Epithelial cell of proximal tubule (primary cell): Measurements from ENCODE around the gene MYH10. TPM values are rescaled to one million over a fixed set of nuclear protein-coding genes. Genes with fewer than 3 reads are reported as not detected.

Experiments
- DNase-seq: peaks from one replicate; pipeline ENCODE4 v3.0.0-alpha.2; 2011; ENCODE audit warnings: low read depth
- H3K4me3 ChIP-seq: 2 replicates; pipeline ENCODE4 v1.5.1; 2011; ENCODE audit warnings: low read depth, mild to moderate bottlenecking, low read length
- total RNA-seq: library from RNA; depleted of rRNA; stranded (reverse); fragments of >200 nt; gene quantifications from 2 replicates; pipeline ENCODE4 v1.2.3, GENCODE V29; 2015
- TF ChIP-seq, protein P1 (sequence below): conservative IDR thresholded peaks from 2 replicates; pipeline ENCODE4 v1.5.1; 2012; ENCODE audit warnings: low read depth, mild to moderate bottlenecking, low read length

MYH10 gene
- total RNA-seq, 1 donor from 2014 or later: 71.1 TPM

DNA sequence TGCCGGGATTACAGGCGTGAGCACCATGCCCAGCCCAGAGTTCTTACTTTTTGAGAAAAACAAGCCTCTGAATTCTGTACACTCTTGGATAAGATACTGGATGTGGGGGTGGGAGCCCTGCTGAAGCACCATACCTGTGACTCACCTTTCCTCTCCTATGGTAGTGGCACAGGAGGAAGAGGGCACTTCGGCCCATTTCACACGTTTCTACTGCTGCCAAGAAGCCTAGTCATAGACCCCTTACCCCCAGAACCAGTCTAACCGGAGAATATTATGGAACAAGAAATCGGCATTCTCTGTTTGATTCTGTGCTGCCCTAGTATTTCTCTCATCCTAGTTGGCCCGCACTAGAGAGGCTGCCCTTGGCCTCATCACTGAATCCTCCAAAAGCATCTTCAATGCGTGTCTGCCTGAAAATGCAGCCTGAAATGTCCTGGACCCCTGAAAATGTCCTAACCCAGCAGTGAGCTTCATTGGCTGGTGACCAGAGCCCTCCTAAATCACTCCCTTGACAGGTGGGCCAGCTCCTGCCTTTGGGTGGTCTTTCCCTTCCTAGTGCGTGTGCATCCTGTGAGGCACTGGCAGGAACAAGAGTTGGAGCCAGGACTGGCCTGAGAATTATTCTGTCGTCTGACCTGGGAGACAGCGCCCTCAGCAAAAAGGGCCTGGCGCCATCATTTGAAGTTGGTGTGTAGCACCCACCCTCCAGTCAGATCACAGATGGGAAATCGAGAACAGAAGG, 156.9 kb downstream of the MYH10 start:
- TF ChIP-seq, protein P1, sequence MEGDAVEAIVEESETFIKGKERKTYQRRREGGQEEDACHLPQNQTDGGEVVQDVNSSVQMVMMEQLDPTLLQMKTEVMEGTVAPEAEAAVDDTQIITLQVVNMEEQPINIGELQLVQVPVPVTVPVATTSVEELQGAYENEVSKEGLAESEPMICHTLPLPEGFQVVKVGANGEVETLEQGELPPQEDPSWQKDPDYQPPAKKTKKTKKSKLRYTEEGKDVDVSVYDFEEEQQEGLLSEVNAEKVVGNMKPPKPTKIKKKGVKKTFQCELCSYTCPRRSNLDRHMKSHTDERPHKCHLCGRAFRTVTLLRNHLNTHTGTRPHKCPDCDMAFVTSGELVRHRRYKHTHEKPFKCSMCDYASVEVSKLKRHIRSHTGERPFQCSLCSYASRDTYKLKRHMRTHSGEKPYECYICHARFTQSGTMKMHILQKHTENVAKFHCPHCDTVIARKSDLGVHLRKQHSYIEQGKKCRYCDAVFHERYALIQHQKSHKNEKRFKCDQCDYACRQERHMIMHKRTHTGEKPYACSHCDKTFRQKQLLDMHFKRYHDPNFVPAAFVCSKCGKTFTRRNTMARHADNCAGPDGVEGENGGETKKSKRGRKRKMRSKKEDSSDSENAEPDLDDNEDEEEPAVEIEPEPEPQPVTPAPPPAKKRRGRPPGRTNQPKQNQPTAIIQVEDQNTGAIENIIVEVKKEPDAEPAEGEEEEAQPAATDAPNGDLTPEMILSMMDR: no peak
- H3K4me3 ChIP-seq: no peak overlapping the region
- no peak for DNase-seq

DNA sequence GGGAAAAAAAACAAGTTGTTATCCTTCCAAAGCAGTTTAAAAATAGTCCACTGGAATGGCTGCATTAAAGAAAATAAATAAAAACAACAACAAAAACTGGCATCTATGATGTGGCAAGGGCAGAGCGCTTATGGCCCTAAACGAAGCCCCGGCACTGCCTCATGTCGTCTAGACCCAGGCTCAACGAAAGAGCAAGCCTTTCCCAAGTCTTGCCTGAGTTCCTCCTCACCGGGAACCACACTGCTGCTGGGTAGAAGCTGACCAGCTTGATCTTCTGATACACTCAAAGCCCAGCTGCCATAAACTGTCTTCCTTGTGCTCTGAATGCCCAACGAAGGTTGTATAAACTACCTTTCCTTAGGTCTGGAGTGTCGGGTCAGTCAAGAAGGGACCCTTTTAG, 157.9 kb downstream of the MYH10 start:
- H3K4me3 ChIP-seq: no peak overlapping the region
- TF ChIP-seq, protein P1: no peak
- no peak for DNase-seq

DNA sequence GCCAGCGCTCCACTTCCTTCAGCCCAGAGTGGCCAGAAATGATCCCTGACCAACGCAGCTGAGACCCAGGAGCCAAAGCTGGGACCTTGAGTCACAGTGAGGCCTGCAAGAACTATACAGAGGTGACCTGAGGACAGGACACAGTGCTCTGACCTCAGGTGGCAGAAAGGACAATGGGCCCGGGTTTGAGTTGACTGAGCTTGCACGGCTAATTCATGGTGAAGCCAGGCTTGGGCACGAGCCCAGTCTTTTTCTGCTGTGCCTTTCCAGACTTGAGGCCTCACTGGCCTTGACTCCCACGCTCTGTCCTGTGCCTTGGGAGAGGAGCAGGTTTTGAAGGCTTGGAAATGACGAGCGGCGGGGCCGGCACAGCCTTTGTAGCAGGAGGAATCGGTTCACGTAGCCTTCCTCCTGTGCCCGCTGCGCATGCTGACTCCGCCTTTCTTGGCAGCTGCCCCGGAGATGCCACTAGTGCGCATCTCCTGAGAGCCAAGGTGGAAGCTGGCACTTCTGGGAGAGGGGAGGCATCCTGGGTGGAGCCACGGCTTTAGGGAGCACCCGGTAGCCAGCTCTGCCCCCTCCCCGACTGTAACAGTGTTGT, 160.0 kb downstream of the MYH10 start:
- TF ChIP-seq, protein P1: no peak
- peak; percentile 18 for DNase-seq
- no peak overlapping the region for H3K4me3 ChIP-seq

DNA sequence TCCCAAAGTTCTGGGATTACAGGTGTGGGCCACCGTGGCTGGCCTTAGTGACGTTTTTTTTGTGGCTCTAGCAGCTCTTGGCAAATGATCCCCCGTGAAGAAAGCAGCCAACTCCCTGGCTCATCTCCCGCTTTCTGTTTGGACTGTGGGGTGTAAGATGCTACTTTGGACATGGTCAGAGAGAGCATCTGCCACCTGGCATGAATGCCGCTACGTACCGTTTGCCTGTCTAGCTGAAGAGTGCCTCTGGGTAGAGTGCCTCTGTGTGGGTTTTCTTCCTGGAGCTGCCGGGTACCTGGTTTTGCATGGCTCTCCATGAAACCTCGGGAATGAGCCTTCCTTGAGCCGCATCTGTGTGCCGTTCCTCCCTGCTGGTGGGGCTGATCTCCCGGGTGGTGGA, 160.6 kb downstream of the MYH10 start:
- TF ChIP-seq, protein P1: no peak
- H3K4me3 ChIP-seq: no peak overlapping the region
- DNase-seq: no peak

DNA sequence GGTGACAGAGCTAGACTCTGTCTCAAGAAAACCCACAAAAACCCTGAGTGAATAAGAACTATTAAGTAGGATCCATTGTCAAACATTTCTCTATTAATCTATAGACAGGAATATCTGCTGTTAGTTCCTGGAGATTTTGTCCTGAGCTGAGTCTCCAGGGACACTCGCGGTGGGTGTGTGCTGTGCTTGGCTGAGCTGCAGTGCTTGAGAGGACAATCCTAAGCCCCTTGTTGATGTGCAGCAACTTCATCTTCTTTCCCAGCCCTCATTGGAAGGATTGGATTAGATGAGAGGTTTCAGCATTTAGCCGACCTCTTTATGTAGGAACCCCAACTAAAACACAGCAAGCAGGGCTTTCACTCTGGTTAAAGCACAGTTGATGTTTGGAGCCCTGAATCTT, 161.5 kb downstream of the MYH10 start:
- TF ChIP-seq, protein P1: no peak
- DNase-seq: no peak
- no peak overlapping the region for H3K4me3 ChIP-seq

DNA sequence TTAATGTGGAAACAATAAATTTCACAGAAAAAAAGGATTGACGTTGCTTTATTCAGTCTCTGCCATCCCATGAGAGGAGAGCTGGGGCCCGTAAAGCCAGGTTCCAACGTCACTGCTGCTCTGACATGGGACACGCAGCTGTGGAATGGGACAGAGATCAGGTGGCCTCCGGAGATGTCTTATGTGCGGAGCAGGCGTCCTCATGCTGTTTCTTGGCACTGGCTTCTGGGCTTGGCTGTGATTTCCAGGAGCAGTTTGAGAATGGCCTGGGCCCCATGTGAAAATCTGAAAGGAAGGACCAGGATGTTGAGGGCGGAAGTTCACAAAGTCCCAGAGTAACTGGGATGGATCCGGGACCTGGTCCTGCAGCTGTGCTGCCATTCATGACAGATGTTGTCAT, 162.4 kb downstream of the MYH10 start:
- TF ChIP-seq, protein P1: no peak
- no peak for DNase-seq
- H3K4me3 ChIP-seq: no peak overlapping the region

DNA sequence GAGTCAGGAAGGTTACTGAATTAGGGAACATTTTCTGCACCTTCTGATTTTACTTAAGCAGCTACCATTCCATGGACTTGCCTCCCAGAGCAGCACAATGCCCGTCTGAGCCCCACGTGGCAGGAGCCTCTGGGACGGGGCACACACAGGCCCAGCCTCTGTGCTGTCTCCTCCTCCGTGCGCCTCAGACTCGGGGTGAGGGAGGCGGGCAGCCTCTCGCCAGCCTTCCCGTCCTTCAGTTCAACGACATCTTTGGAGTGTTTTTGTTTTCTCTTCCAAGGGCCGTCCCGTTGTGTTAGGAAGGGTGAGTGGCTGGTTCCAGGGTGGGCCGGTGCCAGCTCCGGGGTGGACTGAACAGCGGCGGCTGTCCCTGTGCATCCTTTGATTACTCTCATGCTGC, 163.0 kb downstream of the MYH10 start:
- DNase-seq: no peak
- TF ChIP-seq, protein P1: no peak
- no peak overlapping the region for H3K4me3 ChIP-seq
